Stimulated activated memory B cell treated with anti-CD40 and anti-IgM and Interleukin-4, amounts not matched to agents 10 μg/mL and 1 μg/mL and 100 μg/mL, for 72 hours (primary cell): ENCODE measurements around the gene PRSS27.
"Not testable (repeated sequence)": the region's sequence is repeated elsewhere in the genome, so short reads cannot be mapped to it uniquely, and the experiment has no call there.

Experiments
- ATAC-seq: fragments of 150-1000 bp; cut with Tn5 transposase; 2 replicates; pipeline ENCODE4 v1.10.0; 2021
- H3K27ac Mint-ChIP-seq: one replicate; pipeline ENCODE4 v1.8.0; 2022; ENCODE audit warnings: mild to moderate bottlenecking, mixed read lengths
- H3K27me3 Mint-ChIP-seq: one replicate; pipeline ENCODE4 v1.8.0; 2022; ENCODE audit warnings: mixed read lengths
- H3K36me3 Mint-ChIP-seq: one replicate; pipeline ENCODE4 v1.8.0; 2022; ENCODE audit warnings: mixed read lengths
- H3K4me1 Mint-ChIP-seq: one replicate; pipeline ENCODE4 v1.8.0; 2022; ENCODE audit warnings: mixed read lengths
- H3K4me3 Mint-ChIP-seq: one replicate; pipeline ENCODE4 v1.8.0; 2022; ENCODE audit warnings: mild to moderate bottlenecking, moderate library complexity, mixed read lengths
- H3K9me3 Mint-ChIP-seq: one replicate; pipeline ENCODE4 v1.8.0; 2022; ENCODE audit warnings: mixed read lengths

PRSS27 gene

DNA sequence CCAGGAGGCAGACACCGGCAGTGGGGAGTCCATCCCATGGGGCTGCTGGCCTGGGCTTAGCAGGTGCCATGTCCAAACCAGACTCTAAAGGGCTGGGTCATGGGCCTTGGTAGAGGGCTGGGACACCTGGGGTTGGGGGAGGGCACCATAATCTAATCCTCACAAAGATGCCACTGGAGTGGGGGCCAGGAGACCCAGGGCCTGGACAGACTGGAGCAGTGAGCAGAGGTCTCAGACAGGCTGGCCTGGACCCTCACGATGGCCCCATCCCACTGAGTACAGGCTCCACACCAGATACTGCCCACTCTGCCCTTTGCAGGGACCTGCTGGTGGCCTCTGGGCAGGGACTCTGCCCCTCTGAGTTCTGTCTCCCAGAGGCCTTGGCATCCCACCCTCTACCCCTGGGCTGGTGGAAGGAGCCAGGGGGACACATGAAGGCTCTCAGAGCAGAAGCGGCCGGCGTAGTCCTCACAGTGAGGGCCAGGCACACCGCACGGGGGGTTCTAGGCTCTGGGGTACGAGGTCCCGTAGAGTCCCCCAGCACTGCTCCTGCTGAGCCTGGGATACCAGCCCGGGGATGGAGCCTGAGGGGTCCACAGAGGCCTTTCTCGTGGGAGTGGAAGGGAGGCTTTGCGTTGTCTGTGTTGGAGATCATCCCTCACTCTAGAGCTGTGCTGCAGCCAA is 22.4 kb upstream of the PRSS27 start:
- no peak overlapping the region for H3K4me3 Mint-ChIP-seq
- no peaks in the 10 kb centered on the region for H3K4me1 Mint-ChIP-seq
- peaks cover 25% of the 10 kb centered on the region for H3K27me3 Mint-ChIP-seq
- no peaks in the 10 kb centered on the region for H3K9me3 Mint-ChIP-seq
- H3K36me3 Mint-ChIP-seq, result no peaks in the 10 kb centered on the region
- H3K27ac Mint-ChIP-seq, result no peak overlapping the region
- no peak for ATAC-seq

GRCh38 chr16:2741168-2741567 is 21.1 kb upstream of the PRSS27 start:
- no peak overlapping the region for H3K4me3 Mint-ChIP-seq
- H3K27ac Mint-ChIP-seq, result no peak overlapping the region
- ATAC-seq, result no peak
- no peaks in the 10 kb centered on the region for H3K4me1 Mint-ChIP-seq
- peaks cover 38% of the 10 kb centered on the region for H3K27me3 Mint-ChIP-seq
- no peaks in the 10 kb centered on the region for H3K9me3 Mint-ChIP-seq
- H3K36me3 Mint-ChIP-seq, result no peaks in the 10 kb centered on the region

DNA sequence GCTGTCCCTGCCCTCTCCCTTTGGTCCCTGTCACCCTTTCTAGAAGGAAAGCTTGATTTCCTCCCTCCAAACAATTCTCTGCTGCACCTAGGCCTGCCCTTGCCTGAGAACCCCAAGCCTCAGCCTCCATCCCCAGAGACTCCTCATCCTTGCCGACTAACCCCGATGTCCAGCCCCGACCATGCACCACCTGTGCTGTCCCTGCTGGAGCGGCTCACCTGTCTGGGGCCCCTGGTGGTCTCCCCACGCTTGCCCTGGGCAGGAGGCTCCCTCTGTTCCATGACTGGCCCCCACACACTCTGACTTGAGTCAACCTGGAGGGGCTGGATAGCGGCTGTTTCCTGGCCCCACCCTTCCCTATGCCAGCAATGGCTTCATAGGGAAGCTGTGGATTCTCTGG is 20.5 kb upstream of the PRSS27 start:
- no peak for ATAC-seq
- no peaks in the 10 kb centered on the region for H3K9me3 Mint-ChIP-seq
- H3K27ac Mint-ChIP-seq, result no peak overlapping the region
- no peaks in the 10 kb centered on the region for H3K4me1 Mint-ChIP-seq
- H3K36me3 Mint-ChIP-seq, result no peaks in the 10 kb centered on the region
- no peak overlapping the region for H3K4me3 Mint-ChIP-seq
- H3K27me3 Mint-ChIP-seq, result peaks cover 40% of the 10 kb centered on the region

GRCh38 chr16:2739625-2740430 is 19.8 kb upstream of the PRSS27 start:
- Mint-ChIP-seq H3K36me3 (no peaks in the 10 kb centered on the region), H3K4me1 (no peaks in the 10 kb centered on the region), H3K4me3 (no peak overlapping the region), H3K27me3 (peaks cover 40% of the 10 kb centered on the region), H3K9me3 (no peaks in the 10 kb centered on the region), H3K27ac (no peak overlapping the region)
- ATAC-seq, result no peak

DNA sequence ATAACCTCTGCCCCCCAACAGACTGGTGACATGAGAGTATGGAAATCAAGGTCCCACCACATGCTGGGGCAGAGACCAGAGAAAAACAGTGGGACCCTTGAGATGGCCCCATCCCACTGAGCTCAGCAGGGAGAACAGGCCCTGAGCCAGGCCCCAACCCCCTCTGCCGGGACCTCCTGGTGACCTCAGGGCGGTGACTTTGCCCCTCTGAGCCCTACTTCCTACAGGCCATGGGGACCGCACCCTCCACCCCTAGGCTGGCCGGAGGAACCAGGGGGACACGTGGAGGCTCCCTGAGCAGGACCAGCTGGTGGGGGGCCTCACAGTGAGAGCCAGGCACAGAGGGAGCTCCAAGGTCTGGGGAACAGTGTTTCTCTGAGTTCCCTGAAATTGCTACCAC is 18.6 kb upstream of the PRSS27 start:
- no peak overlapping the region for H3K27ac Mint-ChIP-seq
- no peaks in the 10 kb centered on the region for H3K4me1 Mint-ChIP-seq
- H3K27me3 Mint-ChIP-seq, result peaks cover 40% of the 10 kb centered on the region
- H3K9me3 Mint-ChIP-seq, result no peaks in the 10 kb centered on the region
- ATAC-seq, result no peak
- H3K4me3 Mint-ChIP-seq, result no peak overlapping the region
- no peaks in the 10 kb centered on the region for H3K36me3 Mint-ChIP-seq

- Mint-ChIP-seq H3K27ac (no peak overlapping the region), H3K36me3 (no peaks in the 10 kb centered on the region), H3K4me3 (no peak overlapping the region), H3K9me3 (no peaks in the 10 kb centered on the region), H3K27me3 (peaks cover 40% of the 10 kb centered on the region), H3K4me1 (no peaks in the 10 kb centered on the region)
- ATAC-seq, result no peak
These were observed 17.9 kb upstream of the PRSS27 start for GRCh38 chr16:2737895-2738418.

DNA sequence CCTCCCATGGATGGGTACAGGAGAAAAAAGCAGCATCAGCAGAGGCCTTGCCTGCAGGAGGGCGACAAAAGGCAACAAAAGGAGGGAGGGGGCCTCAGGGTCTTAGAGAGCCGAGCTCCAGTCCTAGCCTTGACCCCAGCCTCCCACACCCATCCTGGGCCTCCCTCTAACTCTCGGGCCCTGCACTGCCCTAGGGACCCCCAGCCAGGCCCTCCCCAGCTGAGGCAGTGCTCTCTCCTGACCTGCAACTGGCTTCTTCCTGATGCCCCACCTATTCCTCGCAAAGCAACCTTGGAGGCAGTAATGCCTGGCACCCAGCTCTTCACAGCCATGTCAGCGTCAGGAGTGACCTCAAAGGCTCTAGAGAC is 17.2 kb upstream of the PRSS27 start:
- H3K27ac Mint-ChIP-seq, result no peak overlapping the region
- no peak overlapping the region for H3K4me3 Mint-ChIP-seq
- H3K36me3 Mint-ChIP-seq, result no peaks in the 10 kb centered on the region
- no peak for ATAC-seq
- peaks cover 40% of the 10 kb centered on the region for H3K27me3 Mint-ChIP-seq
- no peaks in the 10 kb centered on the region for H3K9me3 Mint-ChIP-seq
- no peaks in the 10 kb centered on the region for H3K4me1 Mint-ChIP-seq

- no peak for ATAC-seq
- Mint-ChIP-seq H3K9me3 (no peaks in the 10 kb centered on the region), H3K4me3 (no peak overlapping the region), H3K36me3 (no peaks in the 10 kb centered on the region), H3K27me3 (peaks cover 40% of the 10 kb centered on the region), H3K27ac (no peak overlapping the region), H3K4me1 (no peaks in the 10 kb centered on the region)
These were observed 16.6 kb upstream of the PRSS27 start for GRCh38 chr16:2736476-2737237.

DNA sequence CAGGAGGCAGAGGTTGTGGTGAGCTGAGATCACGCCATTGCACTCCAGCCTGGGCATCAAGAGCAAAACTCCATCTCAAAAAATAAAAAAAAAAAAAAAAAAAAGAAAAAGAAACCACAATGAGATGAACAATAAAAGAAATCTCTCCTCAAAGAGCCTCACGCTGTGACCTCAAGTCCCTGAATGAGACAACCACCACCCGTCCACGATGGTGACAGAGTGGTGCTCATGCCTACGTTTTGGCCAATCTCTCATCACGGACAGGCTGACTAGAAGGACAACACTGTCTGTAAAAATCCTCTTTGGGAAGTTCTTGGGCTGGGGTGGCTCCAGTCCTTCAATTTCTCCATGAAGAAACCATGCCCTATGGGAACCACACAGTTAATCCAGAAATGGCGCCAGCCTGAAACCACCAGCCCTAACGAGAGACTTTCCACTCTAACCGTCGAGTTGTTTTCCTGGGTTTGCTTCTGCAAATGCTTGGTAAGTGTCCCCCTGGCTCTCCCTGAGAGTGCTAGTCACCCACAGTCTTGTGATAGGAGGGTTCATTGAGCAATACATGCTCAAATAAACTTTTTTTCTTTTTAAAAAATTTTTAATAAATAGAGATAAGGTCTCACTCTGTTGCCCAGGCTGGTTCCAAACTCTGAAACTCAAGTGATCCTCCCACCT is 15.0 kb upstream of the PRSS27 start:
- Mint-ChIP-seq H3K9me3 (no peaks in the 10 kb centered on the region), H3K4me3 (no peak overlapping the region), H3K4me1 (no peaks in the 10 kb centered on the region), H3K36me3 (no peaks in the 10 kb centered on the region), H3K27me3 (peaks cover 27% of the 10 kb centered on the region), H3K27ac (no peak overlapping the region)
- no peak for ATAC-seq

GRCh38 chr16:2728034-2728433 is 8.0 kb upstream of the PRSS27 start:
- peaks cover 22% of the 10 kb centered on the region for H3K27me3 Mint-ChIP-seq
- H3K4me1 Mint-ChIP-seq, result no peaks in the 10 kb centered on the region
- ATAC-seq, result no peak
- no peak overlapping the region for H3K27ac Mint-ChIP-seq
- no peaks in the 10 kb centered on the region for H3K9me3 Mint-ChIP-seq
- no peaks in the 10 kb centered on the region for H3K36me3 Mint-ChIP-seq
- no peak overlapping the region for H3K4me3 Mint-ChIP-seq

DNA sequence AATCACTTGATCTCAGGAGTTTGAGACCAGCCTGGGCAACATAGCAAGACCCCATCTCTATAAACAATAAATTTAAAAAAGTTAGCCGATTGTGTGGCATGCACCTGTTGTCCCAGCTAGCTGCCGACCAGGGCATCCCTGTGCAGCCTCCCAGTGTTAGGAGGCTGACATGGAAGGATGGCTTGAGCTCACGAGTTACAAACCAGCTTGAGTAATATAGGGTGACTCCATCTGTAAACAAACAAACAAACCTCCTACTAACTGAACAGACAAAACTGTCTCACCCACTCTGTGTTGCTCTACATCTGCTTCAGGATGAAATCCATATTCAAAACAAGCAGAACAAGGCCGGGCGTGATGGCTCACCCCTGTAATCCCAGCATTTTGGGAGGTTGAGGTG is 6.9 kb upstream of the PRSS27 start:
- H3K27ac Mint-ChIP-seq, result no peak overlapping the region
- no peaks in the 10 kb centered on the region for H3K4me1 Mint-ChIP-seq
- no peaks in the 10 kb centered on the region for H3K36me3 Mint-ChIP-seq
- no peak overlapping the region for H3K4me3 Mint-ChIP-seq
- H3K9me3 Mint-ChIP-seq, result no peaks in the 10 kb centered on the region
- ATAC-seq, result no peak
- peaks cover 25% of the 10 kb centered on the region for H3K27me3 Mint-ChIP-seq

DNA sequence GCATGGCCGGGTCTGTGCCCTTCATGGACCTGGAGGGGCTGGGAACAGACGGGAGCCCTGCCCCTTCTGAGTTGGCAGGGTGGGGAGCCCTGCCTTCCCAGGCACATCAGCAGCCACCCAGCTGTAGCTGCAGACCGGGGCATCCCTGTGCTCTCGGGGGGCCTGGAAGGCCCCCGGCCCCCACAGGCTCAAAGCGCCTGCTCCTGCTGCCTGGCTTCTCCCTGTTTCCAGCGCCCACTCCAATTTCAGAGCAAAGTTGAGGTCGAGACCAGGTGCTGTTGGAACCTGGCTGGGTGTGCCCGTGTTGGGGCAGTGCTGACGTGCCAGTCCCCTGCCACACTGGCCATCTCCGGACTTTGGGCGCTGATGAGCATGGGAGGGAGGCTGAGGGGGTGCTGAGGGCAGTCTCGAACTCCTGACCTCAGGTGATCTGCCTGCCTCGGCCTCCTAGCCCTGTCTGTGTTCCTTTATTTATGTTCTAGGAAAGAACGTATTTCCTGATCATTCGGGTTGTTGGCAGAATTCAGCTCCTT is 4.9 kb upstream of the PRSS27 start:
- Mint-ChIP-seq H3K4me3 (no peak overlapping the region), H3K27ac (no peak overlapping the region), H3K36me3 (no peaks in the 10 kb centered on the region), H3K4me1 (no peaks in the 10 kb centered on the region), H3K27me3 (peaks cover 25% of the 10 kb centered on the region), H3K9me3 (no peaks in the 10 kb centered on the region)
- no peak for ATAC-seq

DNA sequence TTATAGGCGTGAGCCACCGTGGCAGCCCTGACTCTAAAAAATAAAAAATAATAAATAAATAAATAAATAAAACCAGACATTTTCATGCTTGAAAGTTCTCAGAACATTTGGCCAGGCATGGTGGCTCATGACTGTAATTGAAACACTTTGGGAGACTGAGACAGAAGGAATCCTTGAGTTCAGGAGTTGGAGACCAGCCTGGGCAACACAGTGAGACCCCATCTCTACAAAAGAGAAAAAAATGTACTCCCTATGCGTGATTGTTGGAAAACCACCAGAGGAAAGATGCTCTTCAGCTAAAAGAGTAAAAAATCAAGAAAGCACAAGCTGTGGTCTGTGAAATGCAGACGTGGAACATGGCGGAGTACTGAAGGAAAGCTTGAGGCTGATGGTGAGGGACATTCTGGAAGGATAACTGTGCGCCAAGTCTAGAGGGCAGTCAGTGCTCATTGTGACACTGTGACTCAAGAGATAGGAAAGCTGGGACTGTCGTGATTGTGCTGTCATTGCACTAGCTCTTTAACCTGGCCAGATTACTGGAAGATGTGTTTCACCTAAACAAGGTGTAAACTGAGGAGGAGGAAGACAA is 4.2 kb upstream of the PRSS27 start:
- no peak for ATAC-seq
- no peaks in the 10 kb centered on the region for H3K36me3 Mint-ChIP-seq
- H3K4me3 Mint-ChIP-seq, result no peak overlapping the region
- H3K27me3 Mint-ChIP-seq, result peaks cover 25% of the 10 kb centered on the region
- no peak overlapping the region for H3K27ac Mint-ChIP-seq
- H3K9me3 Mint-ChIP-seq, result no peaks in the 10 kb centered on the region
- H3K4me1 Mint-ChIP-seq, result no peaks in the 10 kb centered on the region

DNA sequence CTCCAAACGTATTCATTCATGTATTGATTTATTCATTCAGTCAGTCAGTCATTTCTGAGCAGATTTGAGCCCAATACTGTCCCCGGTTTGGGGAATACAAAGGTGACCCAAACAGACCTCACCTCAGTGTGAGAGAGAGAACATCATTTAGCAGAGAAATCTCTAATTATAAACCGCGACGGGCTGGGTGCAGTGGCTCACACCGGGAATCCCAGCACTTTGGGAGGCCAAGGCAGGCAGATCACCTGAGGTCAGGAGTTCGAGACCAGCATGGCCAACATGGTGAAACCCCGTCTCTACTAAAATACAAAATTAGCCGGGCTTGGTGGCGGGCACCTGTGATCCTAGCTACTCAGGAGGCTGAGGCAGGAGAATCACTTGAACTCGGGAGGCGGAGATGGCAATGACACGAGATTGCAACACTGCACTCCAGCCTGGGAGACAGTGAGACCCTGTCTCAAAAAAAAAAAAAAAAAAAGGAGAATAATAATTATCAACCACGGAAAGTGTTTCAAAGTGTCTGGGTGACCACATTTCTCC is 1.7 kb upstream of the PRSS27 start:
- Mint-ChIP-seq H3K4me3 (peak overlapping the region; percentile 48), H3K27me3 (peaks cover 25% of the 10 kb centered on the region), H3K27ac (peak overlapping the region; percentile 89)
- H3K36me3 Mint-ChIP-seq, ATAC-seq, H3K9me3 Mint-ChIP-seq, H3K4me1 Mint-ChIP-seq: not testable (repeated sequence)
